Pons (tissue), 1 donor: Measurements from ENCODE around the gene LBX2.
"Not testable (repeated sequence)": the region's sequence is repeated elsewhere in the genome, so short reads cannot be mapped to it uniquely, and the experiment has no call there.

Experiments used
- DNase-seq: peaks from one replicate; pipeline ENCODE4 v3.0.0-alpha.2; 2016; ENCODE audit warnings: low spot score

The LBX2 gene

GRCh38 chr2:74482801-74483674 lies 16.4 kb downstream of the LBX2 start, which contains the start of the genes CCDC142 and TTC31:
Gene CCDC142 (minus strand): TSS chr2:74482998. CDS start chr2:74482837, 161 bp downstream.
Gene TTC31 (plus strand): TSS chr2:74483081. CDS start chr2:74483096, 15 bp downstream.
- peak; percentile 98 for DNase-seq

GRCh38 chr2:74481961-74482800 lies 17.2 kb downstream of the LBX2 start:
- no peak for DNase-seq

GRCh38 chr2:74481431-74481830 lies 18.0 kb downstream of the LBX2 start:
- DNase-seq = no peak

- no peak for DNase-seq
Observed at GRCh38 chr2:74474899-74475298, 24.5 kb downstream of the LBX2 start.

GRCh38 chr2:74474481-74474880 lies 24.9 kb downstream of the LBX2 start:
- DNase-seq = no peak

GRCh38 chr2:74472945-74473258 lies 26.5 kb downstream of the LBX2 start:
- peak; percentile 26 for DNase-seq

- peak; percentile 92 for DNase-seq
Observed at GRCh38 chr2:74472086-74472944, 27.1 kb downstream of the LBX2 start, which contains the start of gene MRPL53. Gene MRPL53 (minus strand): TSS chr2:74472680. CDS start chr2:74472660, 20 bp downstream.

- peak; percentile 14 for DNase-seq
Observed at GRCh38 chr2:74471332-74472065, 27.9 kb downstream of the LBX2 start.

GRCh38 chr2:74470742-74471141 lies 28.7 kb downstream of the LBX2 start:
- DNase-seq = not testable (repeated sequence)

- no peak for DNase-seq
Observed at GRCh38 chr2:74464406-74464805, 35.0 kb downstream of the LBX2 start.

GRCh38 chr2:74462786-74463105 lies 36.7 kb downstream of the LBX2 start:
- no peak for DNase-seq

- DNase-seq = no peak
Observed at GRCh38 chr2:74462054-74462785, 37.2 kb downstream of the LBX2 start.

- DNase-seq = no peak
Observed at GRCh38 chr2:74461187-74462053, 38.0 kb downstream of the LBX2 start.

- not testable (repeated sequence) for DNase-seq
Observed at GRCh38 chr2:74460187-74460586, 39.2 kb downstream of the LBX2 start.

GRCh38 chr2:74459503-74460118 lies 39.8 kb downstream of the LBX2 start:
- DNase-seq = not testable (repeated sequence)

GRCh38 chr2:74458938-74459363 lies 40.5 kb downstream of the LBX2 start:
- no peak for DNase-seq

- DNase-seq = peak; percentile 100
Observed at GRCh38 chr2:74458132-74458937, 41.1 kb downstream of the LBX2 start, which contains the start of gene WBP1. Gene WBP1 (plus strand): TSS chr2:74458438. CDS start chr2:74458603, 165 bp downstream.

GRCh38 chr2:74457549-74458131 lies 41.8 kb downstream of the LBX2 start:
- DNase-seq = no peak
